HG02588 (cell line): Measurements from ENCODE around the gene CPNE4.

Source experiments
- ATAC-seq: cut with Tn5 transposase; IDR thresholded peaks from one replicate; pipeline ENCODE4 v1.9.1; 2021; ENCODE audit warnings: mild to moderate bottlenecking, moderate library complexity; ENCODE audit not compliant: unreplicated experiment

The CPNE4 gene

GRCh38 chr3:132017137-132017536, 17.7 kb downstream of the CPNE4 start:
- no peak for ATAC-seq

GRCh38 chr3:132016061-132017041, 18.5 kb downstream of the CPNE4 start:
- no peak for ATAC-seq

GRCh38 chr3:132014105-132014504, 20.7 kb downstream of the CPNE4 start:
- ATAC-seq: no peak

GRCh38 chr3:132009241-132009640, 25.6 kb downstream of the CPNE4 start:
- no peak for ATAC-seq

GRCh38 chr3:132008837-132009236, 26.0 kb downstream of the CPNE4 start:
- ATAC-seq: no peak

GRCh38 chr3:132007617-132008016, 27.2 kb downstream of the CPNE4 start:
- no peak for ATAC-seq

GRCh38 chr3:132006605-132007204, 28.1 kb downstream of the CPNE4 start:
- no peak for ATAC-seq

GRCh38 chr3:132004571-132004970, 30.2 kb downstream of the CPNE4 start:
- ATAC-seq: no peak

- ATAC-seq: no peak
Measured at GRCh38 chr3:132003685-132004084, 31.1 kb downstream of the CPNE4 start.

- ATAC-seq: no peak
Measured at GRCh38 chr3:132001999-132002398, 32.8 kb downstream of the CPNE4 start.

GRCh38 chr3:132001036-132001435, 33.8 kb downstream of the CPNE4 start:
- no peak for ATAC-seq

GRCh38 chr3:131998027-131998426, 36.8 kb downstream of the CPNE4 start:
- no peak for ATAC-seq

GRCh38 chr3:131995891-131996290, 38.9 kb downstream of the CPNE4 start:
- no peak for ATAC-seq

GRCh38 chr3:131989318-131989717, 45.5 kb downstream of the CPNE4 start:
- ATAC-seq: no peak

GRCh38 chr3:131988209-131988608, 46.6 kb downstream of the CPNE4 start:
- no peak for ATAC-seq

- ATAC-seq: no peak
Measured at GRCh38 chr3:131983689-131984088, 51.1 kb downstream of the CPNE4 start.

- no peak for ATAC-seq
Measured at GRCh38 chr3:131981323-131981722, 53.5 kb downstream of the CPNE4 start.

- no peak for ATAC-seq
Measured at GRCh38 chr3:131976448-131976847, 58.4 kb downstream of the CPNE4 start.

GRCh38 chr3:131975047-131975446, 59.8 kb downstream of the CPNE4 start:
- ATAC-seq: no peak

- ATAC-seq: no peak
Measured at GRCh38 chr3:131973731-131974130, 61.1 kb downstream of the CPNE4 start.

GRCh38 chr3:131972550-131972949, 62.3 kb downstream of the CPNE4 start:
- ATAC-seq: no peak

- no peak for ATAC-seq
Measured at GRCh38 chr3:131972091-131972490, 62.7 kb downstream of the CPNE4 start.
